Mammary epithelial cell (primary cell): ENCODE results near the gene TIAL1.

Experiments
- CTCF ChIP-seq, 2 donors: IDR thresholded peaks in 1 of 2; conservative IDR thresholded peaks in 1 of 2; 2 replicates each; pipeline ENCODE4 v1.5.1; 2011 to 2012; ENCODE audit warnings: inconsistent platforms in 2 of 2, low read length in 2 of 2, mild to moderate bottlenecking in 2 of 2, control low read depth in 1 of 2, low read depth in 1 of 2; ENCODE audit not compliant: insufficient read depth in 1 of 2; ENCODE audit errors: extremely low read depth in 1 of 2
- EZH2 ChIP-seq: IDR thresholded peaks from 2 replicates; pipeline ENCODE4 v1.6.1; 2012; ENCODE audit warnings: low read length, inconsistent platforms, borderline replicate concordance

GRCh38 chr10:119638982-119639381 lies 42.2 kb upstream of the TIAL1 start:
- no peak for TF ChIP-seq CTCF (conservative IDR thresholded peaks at IDR 0.05 in 1 of 2, IDR thresholded peaks at IDR 0.05 in 1 of 2; ENCODE audit: extremely low read depth in 1 of 2, insufficient read depth in 1 of 2, low read depth in 1 of 2, low read length in 2 of 2)
- TF ChIP-seq EZH2, result no peak
